K562 (cell line): ENCODE results near the gene HLA-DMB. TPM values are rescaled to one million over a fixed set of nuclear protein-coding genes. Genes with fewer than 3 reads are reported as not detected.

Experiments
- DACH1 ChIP-seq: fragments of 450-650 bp; IDR thresholded peaks from 2 replicates; pipeline ENCODE4 v1.6.1; 2018; ENCODE audit not compliant: partially characterized antibody
- GTF3C2 ChIP-seq: IDR thresholded peaks from 3 replicates; pipeline ENCODE4 v1.6.1; 2011; ENCODE audit warnings: borderline replicate concordance, mild to moderate bottlenecking, moderate library complexity; ENCODE audit not compliant: insufficient read length; ENCODE audit errors: extremely low read depth
- KAT8 ChIP-seq: fragments of 450-650 bp; IDR thresholded peaks from 2 replicates; pipeline ENCODE4 v1.6.1; 2016; ENCODE audit warnings: low read depth, mild to moderate bottlenecking
- RB1 ChIP-seq: fragments of 450-650 bp; IDR thresholded peaks from 2 replicates; pipeline ENCODE4 v1.6.1; 2017; ENCODE audit warnings: low read depth, mild to moderate bottlenecking
- RBBP5 ChIP-seq: fragments of 200-600 bp; sonication (generic); IDR thresholded peaks from 2 replicates; pipeline ENCODE4 v1.6.1; 2012; ENCODE audit warnings: borderline replicate concordance, mild to moderate bottlenecking, low read length, control low read depth, inconsistent platforms; ENCODE audit not compliant: insufficient read depth, poor library complexity, severe bottlenecking
- RFX7 ChIP-seq: fragments of 250-450 bp; sonication (Bioruptor Pico); IDR thresholded peaks from 2 replicates; pipeline ENCODE4 v1.5.1; 2021; ENCODE audit warnings: mild to moderate bottlenecking
- SMAD4 ChIP-seq: fragments of 250-450 bp; sonication (Bioruptor Pico); conservative IDR thresholded peaks from 2 replicates; pipeline ENCODE4 v1.8.0; 2021; ENCODE audit warnings: inconsistent platforms, mild to moderate bottlenecking, moderate library complexity
- SPI1 ChIP-seq: IDR thresholded peaks from 2 replicates; pipeline ENCODE4 v1.6.1; 2011; ENCODE audit warnings: low read depth, low read length, control low read depth, borderline replicate concordance
- TARDBP ChIP-seq: fragments of 450-650 bp; IDR thresholded peaks from 2 replicates; pipeline ENCODE4 v1.6.1; 2016
- ZNF740 ChIP-seq, 3 experiments: fragments of 200-800 bp in 1 of 3; sonication (Bioruptor generic) in 1 of 3; sonication (generic) in 1 of 3; formaldehyde crosslinking in 1 of 3; IDR thresholded peaks; 2 replicates each; pipeline versions ENCODE4 v1.6.1 to v1.8.0; 2016 to 2022; ENCODE audit warnings: mild to moderate bottlenecking in 2 of 3, missing compliant biosample characterization in 2 of 3, missing genetic modification characterization in 2 of 3, missing genetic modification reagents in 1 of 3
- polyA plus RNA-seq, 8 experiments: library from polyadenylated mRNA; depleted of rRNA in 4 of 8; stranded (reverse) in 5 of 8; unstranded in 3 of 8; fragments of >200 nt; fragmentation: Nextera tagmentation in 2 of 8; fragmentation: Illumina TruSeq in 1 of 8; extraction: Ambion mirVana in 2 of 8; extraction: Trizol in 1 of 8; gene quantifications; 2 replicates each; pipeline versions ENCODE4 v1.2.1 to v1.2.3, GENCODE V29; 2011 to 2014; ENCODE audit warnings: inconsistent platforms in 1 of 8, missing spikeins in 1 of 8
- total RNA-seq, 7 experiments: library from RNA; depleted of rRNA in 6 of 7; stranded (reverse); fragments of >200 nt in 6 of 7; fragmentation: Illumina TruSeq in 2 of 7; extraction: Trizol in 2 of 7; gene quantifications; 2 replicates each; pipeline versions ENCODE4 v1.2.1 to v1.2.3, GENCODE V29; 2011 to 2021; ENCODE audit warnings: low replicate concordance in 1 of 7
- TF ChIP-seq, protein P1 (sequence below): fragments of 450-650 bp; IDR thresholded peaks from 2 replicates; pipeline ENCODE4 v1.6.1; 2016; ENCODE audit warnings: mild to moderate bottlenecking, moderate library complexity
- TF ChIP-seq, protein P2 (sequence below): IDR thresholded peaks from 2 replicates; pipeline ENCODE4 v1.6.1; 2011; ENCODE audit not compliant: insufficient read length; ENCODE audit errors: extremely low read depth

Gene HLA-DMB
- total and polyA plus RNA-seq, 9 of the 15 experiments (the other 6 are each of a cell fraction or from before 2014, with no cell fraction given), result 0.38 TPM; not detected in 8

DNA sequence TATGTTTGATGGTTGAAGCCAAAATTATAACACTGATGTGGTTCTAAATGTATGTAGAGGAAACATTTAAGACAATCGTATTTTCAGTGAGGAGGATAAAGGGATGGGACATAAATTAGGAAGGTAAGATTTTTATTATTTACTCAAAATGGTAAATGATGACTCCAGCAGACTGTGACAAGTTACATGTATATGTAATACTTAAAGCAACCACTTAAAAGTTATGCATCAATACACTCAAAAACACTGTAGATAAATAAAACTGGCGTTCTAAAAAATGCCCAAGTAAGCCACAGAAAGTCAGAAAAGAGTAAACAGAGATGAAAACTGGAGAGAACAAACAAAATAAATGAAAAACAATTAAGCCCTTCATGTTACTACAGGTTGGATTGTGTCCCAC lies 18.7 kb downstream of the HLA-DMB start (continued):
- TF ChIP-seq, protein P1, sequence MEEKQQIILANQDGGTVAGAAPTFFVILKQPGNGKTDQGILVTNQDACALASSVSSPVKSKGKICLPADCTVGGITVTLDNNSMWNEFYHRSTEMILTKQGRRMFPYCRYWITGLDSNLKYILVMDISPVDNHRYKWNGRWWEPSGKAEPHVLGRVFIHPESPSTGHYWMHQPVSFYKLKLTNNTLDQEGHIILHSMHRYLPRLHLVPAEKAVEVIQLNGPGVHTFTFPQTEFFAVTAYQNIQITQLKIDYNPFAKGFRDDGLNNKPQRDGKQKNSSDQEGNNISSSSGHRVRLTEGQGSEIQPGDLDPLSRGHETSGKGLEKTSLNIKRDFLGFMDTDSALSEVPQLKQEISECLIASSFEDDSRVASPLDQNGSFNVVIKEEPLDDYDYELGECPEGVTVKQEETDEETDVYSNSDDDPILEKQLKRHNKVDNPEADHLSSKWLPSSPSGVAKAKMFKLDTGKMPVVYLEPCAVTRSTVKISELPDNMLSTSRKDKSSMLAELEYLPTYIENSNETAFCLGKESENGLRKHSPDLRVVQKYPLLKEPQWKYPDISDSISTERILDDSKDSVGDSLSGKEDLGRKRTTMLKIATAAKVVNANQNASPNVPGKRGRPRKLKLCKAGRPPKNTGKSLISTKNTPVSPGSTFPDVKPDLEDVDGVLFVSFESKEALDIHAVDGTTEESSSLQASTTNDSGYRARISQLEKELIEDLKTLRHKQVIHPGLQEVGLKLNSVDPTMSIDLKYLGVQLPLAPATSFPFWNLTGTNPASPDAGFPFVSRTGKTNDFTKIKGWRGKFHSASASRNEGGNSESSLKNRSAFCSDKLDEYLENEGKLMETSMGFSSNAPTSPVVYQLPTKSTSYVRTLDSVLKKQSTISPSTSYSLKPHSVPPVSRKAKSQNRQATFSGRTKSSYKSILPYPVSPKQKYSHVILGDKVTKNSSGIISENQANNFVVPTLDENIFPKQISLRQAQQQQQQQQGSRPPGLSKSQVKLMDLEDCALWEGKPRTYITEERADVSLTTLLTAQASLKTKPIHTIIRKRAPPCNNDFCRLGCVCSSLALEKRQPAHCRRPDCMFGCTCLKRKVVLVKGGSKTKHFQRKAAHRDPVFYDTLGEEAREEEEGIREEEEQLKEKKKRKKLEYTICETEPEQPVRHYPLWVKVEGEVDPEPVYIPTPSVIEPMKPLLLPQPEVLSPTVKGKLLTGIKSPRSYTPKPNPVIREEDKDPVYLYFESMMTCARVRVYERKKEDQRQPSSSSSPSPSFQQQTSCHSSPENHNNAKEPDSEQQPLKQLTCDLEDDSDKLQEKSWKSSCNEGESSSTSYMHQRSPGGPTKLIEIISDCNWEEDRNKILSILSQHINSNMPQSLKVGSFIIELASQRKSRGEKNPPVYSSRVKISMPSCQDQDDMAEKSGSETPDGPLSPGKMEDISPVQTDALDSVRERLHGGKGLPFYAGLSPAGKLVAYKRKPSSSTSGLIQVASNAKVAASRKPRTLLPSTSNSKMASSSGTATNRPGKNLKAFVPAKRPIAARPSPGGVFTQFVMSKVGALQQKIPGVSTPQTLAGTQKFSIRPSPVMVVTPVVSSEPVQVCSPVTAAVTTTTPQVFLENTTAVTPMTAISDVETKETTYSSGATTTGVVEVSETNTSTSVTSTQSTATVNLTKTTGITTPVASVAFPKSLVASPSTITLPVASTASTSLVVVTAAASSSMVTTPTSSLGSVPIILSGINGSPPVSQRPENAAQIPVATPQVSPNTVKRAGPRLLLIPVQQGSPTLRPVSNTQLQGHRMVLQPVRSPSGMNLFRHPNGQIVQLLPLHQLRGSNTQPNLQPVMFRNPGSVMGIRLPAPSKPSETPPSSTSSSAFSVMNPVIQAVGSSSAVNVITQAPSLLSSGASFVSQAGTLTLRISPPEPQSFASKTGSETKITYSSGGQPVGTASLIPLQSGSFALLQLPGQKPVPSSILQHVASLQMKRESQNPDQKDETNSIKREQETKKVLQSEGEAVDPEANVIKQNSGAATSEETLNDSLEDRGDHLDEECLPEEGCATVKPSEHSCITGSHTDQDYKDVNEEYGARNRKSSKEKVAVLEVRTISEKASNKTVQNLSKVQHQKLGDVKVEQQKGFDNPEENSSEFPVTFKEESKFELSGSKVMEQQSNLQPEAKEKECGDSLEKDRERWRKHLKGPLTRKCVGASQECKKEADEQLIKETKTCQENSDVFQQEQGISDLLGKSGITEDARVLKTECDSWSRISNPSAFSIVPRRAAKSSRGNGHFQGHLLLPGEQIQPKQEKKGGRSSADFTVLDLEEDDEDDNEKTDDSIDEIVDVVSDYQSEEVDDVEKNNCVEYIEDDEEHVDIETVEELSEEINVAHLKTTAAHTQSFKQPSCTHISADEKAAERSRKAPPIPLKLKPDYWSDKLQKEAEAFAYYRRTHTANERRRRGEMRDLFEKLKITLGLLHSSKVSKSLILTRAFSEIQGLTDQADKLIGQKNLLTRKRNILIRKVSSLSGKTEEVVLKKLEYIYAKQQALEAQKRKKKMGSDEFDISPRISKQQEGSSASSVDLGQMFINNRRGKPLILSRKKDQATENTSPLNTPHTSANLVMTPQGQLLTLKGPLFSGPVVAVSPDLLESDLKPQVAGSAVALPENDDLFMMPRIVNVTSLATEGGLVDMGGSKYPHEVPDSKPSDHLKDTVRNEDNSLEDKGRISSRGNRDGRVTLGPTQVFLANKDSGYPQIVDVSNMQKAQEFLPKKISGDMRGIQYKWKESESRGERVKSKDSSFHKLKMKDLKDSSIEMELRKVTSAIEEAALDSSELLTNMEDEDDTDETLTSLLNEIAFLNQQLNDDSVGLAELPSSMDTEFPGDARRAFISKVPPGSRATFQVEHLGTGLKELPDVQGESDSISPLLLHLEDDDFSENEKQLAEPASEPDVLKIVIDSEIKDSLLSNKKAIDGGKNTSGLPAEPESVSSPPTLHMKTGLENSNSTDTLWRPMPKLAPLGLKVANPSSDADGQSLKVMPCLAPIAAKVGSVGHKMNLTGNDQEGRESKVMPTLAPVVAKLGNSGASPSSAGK, result no peak
- TF ChIP-seq KAT8 (no peak), SMAD4 (CRISPR knock-in tag) (no peak), ZNF740 (CRISPR knock-in tag; IDR thresholded peaks at IDR 0.05) (no peak), ZNF740 (tag; IDR thresholded peaks at IDR 0.05) (no peak), DACH1 (no peak), GTF3C2 (no peak), SPI1 (no peak), RB1 (no peak), TARDBP (no peak), RBBP5 (no peak), RFX7 (no peak)
- TF ChIP-seq, protein P2, sequence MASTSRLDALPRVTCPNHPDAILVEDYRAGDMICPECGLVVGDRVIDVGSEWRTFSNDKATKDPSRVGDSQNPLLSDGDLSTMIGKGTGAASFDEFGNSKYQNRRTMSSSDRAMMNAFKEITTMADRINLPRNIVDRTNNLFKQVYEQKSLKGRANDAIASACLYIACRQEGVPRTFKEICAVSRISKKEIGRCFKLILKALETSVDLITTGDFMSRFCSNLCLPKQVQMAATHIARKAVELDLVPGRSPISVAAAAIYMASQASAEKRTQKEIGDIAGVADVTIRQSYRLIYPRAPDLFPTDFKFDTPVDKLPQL, result no peak
